K562 (cell line): ENCODE measurements around the gene DLGAP1. TPM values are rescaled to one million over a fixed set of nuclear protein-coding genes. Genes with fewer than 3 reads are reported as not detected.

Experiments
- BRCA1 ChIP-seq, 2 experiments: fragments of 450-650 bp in 1 of 2; sonication (generic) in 1 of 2; formaldehyde crosslinking in 1 of 2; IDR thresholded peaks; 2 replicates each; pipeline versions ENCODE4 v1.5.0 to v1.6.1; 2017 to 2020; ENCODE audit warnings: mild to moderate bottlenecking in 1 of 2, missing genetic modification reagents in 1 of 2
- CCNT2 ChIP-seq: IDR thresholded peaks from 2 replicates; pipeline ENCODE4 v1.6.1; 2011; ENCODE audit warnings: borderline replicate concordance, low read depth, mild to moderate bottlenecking, moderate library complexity, mixed read lengths, low read length; ENCODE audit not compliant: insufficient read length; ENCODE audit errors: extremely low read depth
- EP400 ChIP-seq: fragments of 450-650 bp; IDR thresholded peaks from 2 replicates; pipeline ENCODE4 v1.6.1; 2017; ENCODE audit warnings: antibody characterized with exemption, mild to moderate bottlenecking, moderate library complexity
- HDAC1 ChIP-seq, 2 experiments: fragments of 450-650 bp; IDR thresholded peaks; 2 replicates each; pipeline ENCODE4 v1.6.1; 2016 to 2017; ENCODE audit warnings: inconsistent platforms in 1 of 2, mild to moderate bottlenecking in 1 of 2, moderate library complexity in 1 of 2
- HDAC2 ChIP-seq: fragments of 450-650 bp; IDR thresholded peaks from 2 replicates; pipeline ENCODE4 v1.6.1; 2016; ENCODE audit warnings: mild to moderate bottlenecking
- KDM1A ChIP-seq, 2 experiments: fragments of 450-650 bp; IDR thresholded peaks; 2 replicates each; pipeline ENCODE4 v1.6.1; 2016; ENCODE audit warnings: mild to moderate bottlenecking in 2 of 2
- KHSRP ChIP-seq: fragments of 450-650 bp; IDR thresholded peaks from 2 replicates; pipeline ENCODE4 v1.6.1; 2017
- MAZ ChIP-seq, 2 experiments: fragments of 450-650 bp in 1 of 2; sonication (generic) in 1 of 2; formaldehyde crosslinking; IDR thresholded peaks in 1 of 2; conservative IDR thresholded peaks in 1 of 2; 2 replicates each; pipeline versions ENCODE4 v1.4.0 to v1.5.0; 2020; ENCODE audit warnings: mild to moderate bottlenecking in 1 of 2, missing genetic modification reagents in 1 of 2
- MTA3 ChIP-seq: fragments of 450-650 bp; formaldehyde crosslinking; IDR thresholded peaks from 2 replicates; pipeline ENCODE4 v1.6.1; 2017; ENCODE audit warnings: mild to moderate bottlenecking, borderline replicate concordance
- NCOA2 ChIP-seq, 2 experiments: fragments of 450-650 bp; IDR thresholded peaks; 2 replicates each; pipeline ENCODE4 v1.6.1; 2018; ENCODE audit warnings: mild to moderate bottlenecking in 2 of 2, moderate library complexity in 1 of 2; ENCODE audit not compliant: partially characterized antibody in 2 of 2
- NFIC ChIP-seq: fragments of 450-650 bp; IDR thresholded peaks from 2 replicates; pipeline ENCODE4 v1.6.1; 2017; ENCODE audit warnings: mild to moderate bottlenecking, inconsistent platforms
- PHB2 ChIP-seq: fragments of 450-650 bp; IDR thresholded peaks from 2 replicates; pipeline ENCODE4 v1.6.1; 2017; ENCODE audit warnings: low read depth
- RNF2 ChIP-seq: sonication (generic); IDR thresholded peaks from 2 replicates; pipeline ENCODE4 v1.6.1; 2016
- SMARCA5 ChIP-seq: fragments of 450-650 bp; IDR thresholded peaks from 2 replicates; pipeline ENCODE4 v1.6.1; 2016
- STAT5A ChIP-seq: IDR thresholded peaks from 2 replicates; pipeline ENCODE4 v1.6.1; 2012; ENCODE audit warnings: low read length, inconsistent platforms, borderline replicate concordance
- ZBED1 ChIP-seq: IDR thresholded peaks from 2 replicates; pipeline ENCODE4 v1.6.1; 2014
- ZBTB8A ChIP-seq: fragments of 450-650 bp; IDR thresholded peaks from 2 replicates; pipeline ENCODE4 v1.6.1; 2018; ENCODE audit warnings: mild to moderate bottlenecking, moderate library complexity; ENCODE audit not compliant: partially characterized antibody
- ZNF384 ChIP-seq: IDR thresholded peaks from 2 replicates; pipeline ENCODE4 v1.6.1; 2012; ENCODE audit warnings: low read depth, low read length, improper control_type of control experiment
- ZNF707 ChIP-seq: fragments of 250-450 bp; sonication (Bioruptor Pico); conservative IDR thresholded peaks from 2 replicates; pipeline ENCODE4 v1.8.0; 2022; ENCODE audit warnings: inconsistent platforms, mild to moderate bottlenecking, moderate library complexity
- polyA plus RNA-seq, 8 experiments: library from polyadenylated mRNA; depleted of rRNA in 4 of 8; stranded (reverse) in 5 of 8; unstranded in 3 of 8; fragments of >200 nt; fragmentation: Nextera tagmentation in 2 of 8; fragmentation: Illumina TruSeq in 1 of 8; extraction: Ambion mirVana in 2 of 8; extraction: Trizol in 1 of 8; gene quantifications; 2 replicates each; pipeline versions ENCODE4 v1.2.1 to v1.2.3, GENCODE V29; 2011 to 2014; ENCODE audit warnings: inconsistent platforms in 1 of 8, missing spikeins in 1 of 8
- total RNA-seq, 7 experiments: library from RNA; depleted of rRNA in 6 of 7; stranded (reverse); fragments of >200 nt in 6 of 7; fragmentation: Illumina TruSeq in 2 of 7; extraction: Trizol in 2 of 7; gene quantifications; 2 replicates each; pipeline versions ENCODE4 v1.2.1 to v1.2.3, GENCODE V29; 2011 to 2021; ENCODE audit warnings: low replicate concordance in 1 of 7
- TF ChIP-seq, protein P1 (sequence below): fragments of 450-650 bp; IDR thresholded peaks from 2 replicates; pipeline ENCODE4 v1.6.1; 2018; ENCODE audit not compliant: partially characterized antibody
- TF ChIP-seq, protein P2 (sequence below): fragments of 200-800 bp; sonication (Bioruptor generic); IDR thresholded peaks from 2 replicates; pipeline ENCODE4 v1.6.1; 2017; ENCODE audit warnings: missing genetic modification characterization, missing compliant biosample characterization
- TF ChIP-seq, protein P3 (sequence below): sonication (generic); formaldehyde crosslinking; IDR thresholded peaks from 2 replicates; pipeline ENCODE4 v1.8.1; 2022; ENCODE audit warnings: missing genetic modification reagents

The DLGAP1 gene
- total and polyA plus RNA-seq, 9 of the 15 experiments (the other 6 are each of a cell fraction or from before 2014, with no cell fraction given), result 0.04 to 0.22 (median 0.08) TPM

- TF ChIP-seq RNF2 (peak; percentile 91), NFIC (peak; percentile 80), HDAC2 (peak; percentile 97), KDM1A (IDR thresholded peaks at IDR 0.05) (peak; percentile 88 to 90), ZBED1 (0 out of 2 replicates have a peak, but pooled peaks have one; percentile 63), PHB2 (peak; percentile 50; the same call in 1 of the 2 replicates), HDAC1 (IDR thresholded peaks at IDR 0.05) (peak in 1 of 2 experiments; percentile 90; a peak in 2 of 4 replicates), NCOA2 (IDR thresholded peaks at IDR 0.05; ENCODE audit: partially characterized antibody in 2 of 2) (peak in 1 of 2 experiments; percentile 51), EP400 (peak; percentile 46), ZNF384 (no peak), CCNT2 (peak; percentile 92), SMARCA5 (0 out of 2 replicates have a peak, but pooled peaks have one; percentile 27), STAT5A (peak; percentile 88), ZBTB8A (no peak), KHSRP (peak; percentile 89), MAZ (CRISPR knock-in tag; conservative IDR thresholded peaks at IDR 0.05 in 1 of 2, IDR thresholded peaks at IDR 0.05 in 1 of 2) (0 out of 4 replicates have a peak, but pooled peaks of 1 of the 2 experiments have one; percentile 20), ZNF707 (CRISPR knock-in tag) (no peak), BRCA1 (IDR thresholded peaks at IDR 0.05) (no peak), BRCA1 (CRISPR knock-in tag; IDR thresholded peaks at IDR 0.05) (no peak), MTA3 (peak; percentile 93)
- TF ChIP-seq, protein P1, sequence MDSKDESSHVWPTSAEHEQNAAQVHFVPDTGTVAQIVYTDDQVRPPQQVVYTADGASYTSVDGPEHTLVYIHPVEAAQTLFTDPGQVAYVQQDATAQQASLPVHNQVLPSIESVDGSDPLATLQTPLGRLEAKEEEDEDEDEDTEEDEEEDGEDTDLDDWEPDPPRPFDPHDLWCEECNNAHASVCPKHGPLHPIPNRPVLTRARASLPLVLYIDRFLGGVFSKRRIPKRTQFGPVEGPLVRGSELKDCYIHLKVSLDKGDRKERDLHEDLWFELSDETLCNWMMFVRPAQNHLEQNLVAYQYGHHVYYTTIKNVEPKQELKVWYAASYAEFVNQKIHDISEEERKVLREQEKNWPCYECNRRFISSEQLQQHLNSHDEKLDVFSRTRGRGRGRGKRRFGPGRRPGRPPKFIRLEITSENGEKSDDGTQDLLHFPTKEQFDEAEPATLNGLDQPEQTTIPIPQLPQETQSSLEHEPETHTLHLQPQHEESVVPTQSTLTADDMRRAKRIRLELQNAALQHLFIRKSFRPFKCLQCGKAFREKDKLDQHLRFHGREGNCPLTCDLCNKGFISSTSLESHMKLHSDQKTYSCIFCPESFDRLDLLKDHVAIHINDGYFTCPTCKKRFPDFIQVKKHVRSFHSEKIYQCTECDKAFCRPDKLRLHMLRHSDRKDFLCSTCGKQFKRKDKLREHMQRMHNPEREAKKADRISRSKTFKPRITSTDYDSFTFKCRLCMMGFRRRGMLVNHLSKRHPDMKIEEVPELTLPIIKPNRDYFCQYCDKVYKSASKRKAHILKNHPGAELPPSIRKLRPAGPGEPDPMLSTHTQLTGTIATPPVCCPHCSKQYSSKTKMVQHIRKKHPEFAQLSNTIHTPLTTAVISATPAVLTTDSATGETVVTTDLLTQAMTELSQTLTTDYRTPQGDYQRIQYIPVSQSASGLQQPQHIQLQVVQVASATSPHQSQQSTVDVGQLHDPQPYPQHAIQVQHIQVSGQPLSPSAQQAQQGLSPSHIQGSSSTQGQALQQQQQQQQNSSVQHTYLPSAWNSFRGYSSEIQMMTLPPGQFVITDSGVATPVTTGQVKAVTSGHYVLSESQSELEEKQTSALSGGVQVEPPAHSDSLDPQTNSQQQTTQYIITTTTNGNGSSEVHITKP, result peak; percentile 43
- TF ChIP-seq, protein P2, sequence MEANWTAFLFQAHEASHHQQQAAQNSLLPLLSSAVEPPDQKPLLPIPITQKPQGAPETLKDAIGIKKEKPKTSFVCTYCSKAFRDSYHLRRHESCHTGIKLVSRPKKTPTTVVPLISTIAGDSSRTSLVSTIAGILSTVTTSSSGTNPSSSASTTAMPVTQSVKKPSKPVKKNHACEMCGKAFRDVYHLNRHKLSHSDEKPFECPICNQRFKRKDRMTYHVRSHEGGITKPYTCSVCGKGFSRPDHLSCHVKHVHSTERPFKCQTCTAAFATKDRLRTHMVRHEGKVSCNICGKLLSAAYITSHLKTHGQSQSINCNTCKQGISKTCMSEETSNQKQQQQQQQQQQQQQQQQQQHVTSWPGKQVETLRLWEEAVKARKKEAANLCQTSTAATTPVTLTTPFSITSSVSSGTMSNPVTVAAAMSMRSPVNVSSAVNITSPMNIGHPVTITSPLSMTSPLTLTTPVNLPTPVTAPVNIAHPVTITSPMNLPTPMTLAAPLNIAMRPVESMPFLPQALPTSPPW (CRISPR knock-in tag), result peak; percentile 55; the same call in 1 of the 2 replicates
- TF ChIP-seq, protein P3, sequence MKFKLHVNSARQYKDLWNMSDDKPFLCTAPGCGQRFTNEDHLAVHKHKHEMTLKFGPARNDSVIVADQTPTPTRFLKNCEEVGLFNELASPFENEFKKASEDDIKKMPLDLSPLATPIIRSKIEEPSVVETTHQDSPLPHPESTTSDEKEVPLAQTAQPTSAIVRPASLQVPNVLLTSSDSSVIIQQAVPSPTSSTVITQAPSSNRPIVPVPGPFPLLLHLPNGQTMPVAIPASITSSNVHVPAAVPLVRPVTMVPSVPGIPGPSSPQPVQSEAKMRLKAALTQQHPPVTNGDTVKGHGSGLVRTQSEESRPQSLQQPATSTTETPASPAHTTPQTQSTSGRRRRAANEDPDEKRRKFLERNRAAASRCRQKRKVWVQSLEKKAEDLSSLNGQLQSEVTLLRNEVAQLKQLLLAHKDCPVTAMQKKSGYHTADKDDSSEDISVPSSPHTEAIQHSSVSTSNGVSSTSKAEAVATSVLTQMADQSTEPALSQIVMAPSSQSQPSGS (CRISPR knock-in tag), result peak; percentile 85; the same call in 1 of the 2 replicates
Observed at GRCh38 chr18:3706279-3707097, 748.6 kb downstream of the DLGAP1 start (continued).
